Stimulated activated CD4-positive, alpha-beta T cell treated with anti-CD3 and anti-CD28 coated beads, TNF-alpha, amount 100 ng/mL, for 1 hour (primary cell): ENCODE measurements around the gene THUMPD1.
"Not testable (repeated sequence)": the region's sequence is repeated elsewhere in the genome, so short reads cannot be mapped to it uniquely, and the experiment has no call there.

Experiments
- DNase-seq, 3 donors: peaks; one replicate each; pipeline ENCODE4 v3.0.0-alpha.2; 2020; ENCODE audit warnings: low read depth in 3 of 3, low spot score in 1 of 3

The THUMPD1 gene

DNA sequence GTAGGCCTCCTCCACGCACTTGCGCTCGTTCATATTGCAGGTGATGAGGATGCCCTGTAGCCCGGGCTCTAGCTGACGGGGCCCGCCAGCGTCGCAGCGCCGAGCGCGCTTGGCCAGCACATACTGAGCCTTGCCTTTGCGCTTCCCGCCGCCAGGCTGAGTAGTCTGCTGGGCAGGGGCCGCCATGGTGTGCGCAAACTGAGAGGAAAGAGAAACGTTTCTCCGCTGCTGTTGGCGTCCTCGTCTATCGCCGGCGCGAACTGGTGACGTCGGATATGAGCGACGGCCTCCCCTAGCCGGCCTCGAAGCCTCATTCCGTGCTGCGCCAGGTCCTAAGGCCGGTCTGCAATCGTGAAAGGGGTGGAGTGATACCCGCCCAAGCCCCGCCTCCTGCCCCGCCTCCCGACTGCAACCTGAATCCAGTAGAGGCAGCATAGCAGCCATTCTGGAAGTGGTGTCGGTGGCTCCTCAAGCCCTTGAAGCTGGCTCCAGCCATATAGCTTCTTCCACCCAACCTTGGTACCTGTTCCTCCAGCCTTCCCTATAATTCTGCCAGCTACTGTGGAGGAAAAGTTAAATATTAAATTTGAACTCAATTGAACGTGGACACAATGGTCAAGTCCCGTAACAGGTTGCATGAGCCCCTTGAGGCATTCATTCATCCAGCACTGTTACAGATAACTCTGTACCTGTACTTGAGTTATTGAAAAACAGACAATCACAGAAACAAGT is at the start of gene THUMPD1:
TSS of gene THUMPD1 (minus strand) at position 265 of the 732 bp plus-strand sequence. CDS start at position 186, 79 bp downstream.
- peak; percentile 92 to 99 (median 94) for DNase-seq

- DNase-seq: no peak
Observed at GRCh38 chr16:20789130-20789529, 47.5 kb upstream of the THUMPD1 start.

DNA sequence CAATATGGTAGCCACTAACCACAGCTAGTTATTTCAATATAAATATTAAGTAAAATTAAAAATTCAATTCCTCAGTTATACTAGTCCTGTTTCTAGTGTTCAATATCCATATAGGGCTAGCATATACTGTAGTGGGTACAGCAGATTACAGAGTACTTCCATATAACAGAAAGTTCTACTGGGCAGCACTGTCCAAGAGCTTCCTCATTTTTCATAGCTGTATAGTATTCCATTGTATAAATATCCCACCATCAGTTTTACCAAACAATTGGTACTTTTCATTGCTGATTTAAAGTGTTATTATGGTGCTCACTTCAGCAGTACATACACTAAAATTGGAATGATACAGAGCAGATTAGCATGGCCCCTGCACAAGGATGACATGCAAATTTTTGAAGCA is 42.6 kb upstream of the THUMPD1 start:
- no peak for DNase-seq

DNA sequence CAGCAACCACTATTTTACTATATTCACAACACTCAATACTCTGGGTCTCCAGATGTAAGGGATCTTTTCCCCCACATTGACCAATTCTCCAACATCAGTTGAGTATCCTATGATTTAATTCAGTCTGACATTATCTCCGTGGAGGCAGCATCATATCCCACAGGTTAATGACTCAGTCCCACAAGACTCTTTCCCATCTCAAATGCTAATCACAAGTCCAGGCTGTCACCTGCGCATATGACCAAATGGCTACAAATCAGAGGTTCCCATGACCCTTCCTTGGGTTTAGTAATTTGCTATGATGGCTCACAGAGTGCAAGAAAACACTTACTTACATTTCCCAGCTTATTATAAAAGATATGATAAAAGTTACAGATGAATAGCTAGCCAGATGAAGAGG is 40.9 kb upstream of the THUMPD1 start:
- DNase-seq: no peak

DNA sequence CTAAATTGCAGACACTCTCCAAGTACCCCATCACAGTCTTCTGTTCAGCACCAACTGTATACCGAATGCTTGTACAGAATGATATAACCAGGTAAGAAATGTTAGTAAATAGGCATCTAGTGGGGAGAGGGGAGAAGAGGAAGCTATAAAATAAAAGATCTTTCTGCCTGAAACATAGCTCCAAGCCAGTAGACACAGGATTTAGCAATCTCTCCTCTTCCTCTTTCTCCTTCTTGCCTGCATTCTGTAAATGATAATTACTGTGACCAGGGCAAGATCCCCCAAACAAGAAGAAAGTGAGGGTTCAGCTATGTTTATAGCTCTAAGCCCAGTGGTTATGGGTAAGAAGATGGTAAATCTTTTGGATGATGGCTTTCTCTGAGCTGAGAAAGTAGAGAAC is 40.1 kb upstream of the THUMPD1 start:
- no peak for DNase-seq

DNA sequence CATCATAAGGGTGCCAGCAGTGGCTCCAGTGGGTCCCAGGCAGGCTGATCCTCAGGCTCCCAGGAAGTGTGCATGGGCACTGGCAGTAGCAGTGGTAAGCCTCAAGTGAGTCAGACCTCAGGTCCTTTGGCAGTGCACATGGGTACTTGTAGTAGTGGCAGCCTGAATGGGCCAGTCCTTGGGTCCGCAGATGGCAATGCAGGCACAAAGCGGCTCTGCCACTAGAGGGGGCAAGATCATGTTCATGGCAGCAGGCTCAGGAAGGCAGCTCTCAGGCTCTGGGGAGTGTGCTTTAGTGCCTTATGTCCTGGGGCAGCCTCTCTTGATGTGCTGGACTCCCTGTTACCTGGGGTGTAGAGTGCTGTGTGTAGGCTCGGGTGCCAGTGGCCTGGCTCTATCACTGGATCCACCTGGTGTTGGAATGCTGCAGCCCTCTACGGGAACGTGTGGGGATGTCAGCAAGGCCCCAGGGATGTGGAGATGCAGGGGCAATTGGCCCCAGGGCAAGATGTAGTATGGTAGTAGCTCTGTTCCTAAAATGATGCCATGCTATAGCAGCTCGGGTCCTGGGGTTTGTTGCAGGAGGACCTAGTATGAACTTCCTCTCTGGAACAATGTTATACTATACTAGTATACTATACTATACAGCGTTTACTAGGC is 33.2 kb upstream of the THUMPD1 start:
- DNase-seq: peak in 2 of 3 donors; percentile 2 to 40

GRCh38 chr16:20773679-20774078 is 32.1 kb upstream of the THUMPD1 start:
- no peak for DNase-seq

DNA sequence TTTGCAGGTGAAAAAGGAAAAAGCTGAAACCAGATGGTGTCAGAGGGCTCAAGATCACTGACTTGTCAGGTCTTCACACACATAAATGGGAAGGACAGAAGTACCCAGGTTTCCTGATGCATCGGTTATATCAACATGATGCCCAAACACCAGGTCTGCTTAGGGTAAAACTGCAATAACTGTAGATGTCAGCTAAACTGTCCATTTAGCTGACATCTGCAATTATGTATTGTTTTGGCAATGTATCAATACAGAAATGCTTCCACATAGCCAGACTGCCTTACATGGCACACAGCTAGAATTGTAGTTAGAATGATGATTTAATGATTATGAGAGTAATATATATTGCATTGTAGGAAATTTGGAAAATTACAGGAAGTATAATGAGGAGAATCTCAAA is 27.2 kb upstream of the THUMPD1 start:
- no peak for DNase-seq

DNA sequence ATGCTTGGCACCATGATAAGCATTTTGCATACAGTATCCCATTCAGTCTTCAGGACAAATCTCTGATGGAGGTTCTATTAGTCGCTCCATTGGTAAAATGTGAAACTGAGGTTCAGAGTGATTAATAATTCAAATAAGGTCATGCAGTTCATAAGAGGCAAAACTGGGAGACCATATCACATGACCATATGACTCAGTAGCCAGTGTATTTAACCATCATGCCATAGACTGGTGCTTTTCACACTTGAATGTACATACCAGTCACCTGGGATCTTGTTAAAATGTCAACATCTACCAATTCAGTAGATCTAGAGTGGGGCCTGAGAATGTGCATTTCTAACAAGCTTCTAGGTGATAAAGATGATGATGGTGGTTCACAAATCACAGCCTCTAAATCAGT is 26.5 kb upstream of the THUMPD1 start:
- no peak for DNase-seq

- DNase-seq: no peak
Observed at GRCh38 chr16:20767577-20767976, 26.0 kb upstream of the THUMPD1 start.

GRCh38 chr16:20766294-20766693 is 24.7 kb upstream of the THUMPD1 start:
- DNase-seq: no peak

GRCh38 chr16:20765732-20766131 is 24.1 kb upstream of the THUMPD1 start:
- no peak for DNase-seq

DNA sequence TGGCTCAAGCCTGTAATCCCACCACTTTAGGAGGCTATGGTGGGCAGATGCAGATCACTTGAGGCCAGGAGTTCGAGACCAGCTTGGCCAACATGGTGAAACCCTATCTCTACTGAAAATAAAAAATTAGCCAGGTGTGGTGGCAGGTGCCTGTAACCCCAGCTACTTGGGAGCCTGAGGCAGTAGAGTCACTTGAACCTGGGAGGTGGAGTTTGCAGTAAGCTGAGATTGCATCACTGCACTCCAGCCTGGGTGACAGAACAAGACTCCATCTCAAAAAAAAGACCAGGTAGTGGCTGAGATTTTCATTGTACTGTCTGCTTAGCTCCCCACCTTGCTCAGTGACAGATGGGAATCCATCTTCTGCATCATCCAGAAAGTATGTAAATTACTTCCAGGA is 22.8 kb upstream of the THUMPD1 start:
- not testable (repeated sequence) for DNase-seq

GRCh38 chr16:20763461-20764232 is 22.0 kb upstream of the THUMPD1 start, which contains the start of gene ACSM3:
TSS of gene ACSM3 (plus strand) at chr16:20764014. CDS start at chr16:20770035, 6,021 bp downstream.
- DNase-seq: peak in 2 of 3 donors; percentile 21 to 30

GRCh38 chr16:20762404-20763123 is 20.9 kb upstream of the THUMPD1 start:
- no peak for DNase-seq

DNA sequence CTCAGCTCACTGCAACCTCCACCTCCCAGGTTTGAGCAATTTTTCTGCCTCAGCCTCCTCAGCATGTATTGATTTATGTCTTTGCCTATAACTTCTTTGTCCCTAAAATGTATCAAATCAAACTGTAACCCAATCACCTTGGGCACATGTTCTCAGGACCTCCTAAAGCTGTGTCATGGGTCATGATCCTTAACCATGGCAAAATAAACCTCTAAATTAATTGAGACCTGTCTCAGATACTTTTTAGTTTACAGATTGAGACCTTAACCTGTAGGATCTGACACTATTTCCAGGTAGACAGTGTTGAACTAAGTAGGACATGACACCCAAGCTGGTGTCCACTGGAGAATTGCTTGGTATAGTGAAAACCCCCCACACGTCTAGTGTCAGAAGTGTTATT is 19.6 kb upstream of the THUMPD1 start:
- no peak for DNase-seq

DNA sequence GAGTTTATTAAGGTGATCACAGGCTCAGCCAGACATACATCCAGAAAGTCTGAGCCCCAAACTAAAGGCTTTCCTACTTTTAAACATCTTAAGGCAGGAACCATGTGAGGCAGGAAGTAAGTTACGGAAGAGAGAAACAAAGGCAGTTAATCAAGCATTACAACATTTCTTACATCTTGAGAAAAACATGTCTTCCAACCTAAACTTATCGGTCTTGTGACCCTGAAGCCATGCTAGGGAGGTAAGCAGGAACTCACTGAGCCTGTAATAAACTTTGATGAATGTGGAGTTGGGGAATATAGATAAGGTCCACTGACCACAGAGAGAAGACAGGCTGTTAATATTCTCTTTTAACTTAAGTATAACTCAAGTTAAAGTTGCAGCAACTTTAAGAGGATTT is 18.7 kb upstream of the THUMPD1 start:
- DNase-seq: no peak

DNA sequence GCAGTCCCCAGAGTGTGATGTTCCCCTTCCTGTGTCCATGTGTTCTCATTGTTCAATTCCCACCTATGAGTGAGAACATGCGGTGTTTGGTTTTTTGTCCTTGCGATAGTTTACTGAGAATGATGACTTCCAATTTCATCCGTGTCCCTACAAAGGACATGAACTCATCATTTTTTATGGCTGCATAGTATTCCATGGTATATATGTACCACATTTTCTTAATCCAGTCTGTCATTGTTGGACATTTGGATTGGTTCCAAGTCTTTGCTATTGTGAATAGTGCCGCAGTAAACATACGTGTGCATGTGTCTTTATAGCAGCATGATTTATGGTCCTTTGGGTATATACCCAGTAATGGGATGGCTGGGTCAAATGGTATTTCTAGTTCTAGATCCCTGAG is 14.2 kb upstream of the THUMPD1 start:
- DNase-seq: not testable (repeated sequence)

DNA sequence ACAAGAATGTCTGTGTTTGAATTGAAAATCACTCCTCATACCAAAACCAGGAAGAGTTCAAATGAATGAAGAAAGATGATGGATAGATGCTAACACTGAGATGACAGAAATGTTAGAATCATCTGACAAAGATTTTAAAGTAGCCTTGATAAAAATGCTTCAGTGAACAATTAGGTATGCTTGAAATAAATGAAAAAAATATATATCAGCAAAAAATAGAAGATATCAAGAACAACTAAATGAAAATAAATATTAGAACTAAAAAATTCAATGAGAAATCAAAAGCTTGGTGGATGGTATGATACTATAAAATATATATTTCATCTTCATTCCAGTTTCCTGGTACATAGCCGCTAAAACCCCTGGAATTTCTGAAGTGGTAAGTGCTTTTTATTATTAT is 13.6 kb upstream of the THUMPD1 start:
- DNase-seq: no peak

DNA sequence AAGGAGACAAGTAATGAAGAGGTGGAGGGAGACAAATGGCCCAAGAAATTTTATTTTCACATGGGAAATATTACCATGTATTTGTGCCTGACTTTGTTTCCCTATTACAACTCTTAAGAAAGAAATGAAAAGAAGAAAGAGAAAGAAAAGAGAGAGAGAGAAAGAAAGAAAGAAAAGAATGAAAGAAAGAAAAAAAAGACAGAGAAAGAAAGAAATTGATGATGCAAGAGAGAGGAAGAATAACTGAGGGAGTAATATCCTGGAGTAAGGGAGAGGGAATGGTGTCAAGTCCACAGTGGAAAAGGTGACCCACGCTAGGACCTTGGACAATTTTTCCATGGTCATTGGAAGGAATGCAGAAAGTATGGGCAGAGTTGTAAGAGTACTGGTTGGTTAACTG is 12.1 kb upstream of the THUMPD1 start:
- DNase-seq: no peak

DNA sequence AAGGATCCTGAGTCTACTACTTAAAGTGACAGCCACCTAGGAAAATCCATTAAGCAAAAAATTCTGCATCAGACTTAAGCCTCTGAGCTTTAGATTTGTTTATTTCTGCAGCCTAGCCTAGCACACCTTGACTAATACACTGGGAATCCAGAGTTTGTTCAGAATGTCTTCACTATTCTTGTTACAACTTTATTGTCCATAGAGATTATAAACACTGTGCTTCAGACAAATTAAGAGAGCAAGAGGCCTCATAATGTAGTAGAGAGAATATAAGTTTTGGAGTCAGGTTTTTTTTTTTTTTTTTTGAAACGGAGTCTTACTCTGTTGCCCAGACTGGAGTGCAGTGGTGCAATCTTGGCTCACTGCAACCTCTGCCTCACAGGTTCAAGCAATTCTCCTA is 8.9 kb upstream of the THUMPD1 start:
- no peak for DNase-seq
